PC-3 (cell line): ENCODE measurements around the gene PHKB. TPM values are rescaled to one million over a fixed set of nuclear protein-coding genes. Genes with fewer than 3 reads are reported as not detected.

Experiments used
- ATAC-seq: fragments of 200-7000 bp; cut with Tn5 transposase; 2 replicates; pipeline ENCODE4 v1.9.1; 2020; ENCODE audit warnings: mild to moderate bottlenecking, moderate library complexity
- BruUV-seq: library from RNA; stranded (reverse); fragments of 400-500 nt; replicated peaks from 2 replicates; lab custom pipeline; 2021; lab: Mats Ljungman, UMichigan
- CTCF ChIA-PET: fragments of 300-600 bp; sonication (Branson Sonifier 250); formaldehyde crosslinking; loops from one replicate; lab custom pipeline; 2022; ENCODE audit warnings: antibody characterized with exemption; lab: Charles Lee
- POLR2A ChIA-PET: fragments of 300-600 bp; sonication (Branson Sonifier 250); formaldehyde crosslinking; loops from one replicate; lab custom pipeline; 2022; ENCODE audit warnings: antibody characterized with exemption; ENCODE audit not compliant: unreplicated experiment; lab: Charles Lee
- DNase-seq: peaks from one replicate; pipeline ENCODE4 v3.0.0-alpha.2; 2015
- H2AFZ ChIP-seq: fragments of 300-600 bp; sonication (generic); 2 replicates; pipeline ENCODE4 v1.6.0; 2016; ENCODE audit warnings: antibody characterized with exemption, low read length
- H3F3A ChIP-seq: fragments of 300-600 bp; sonication (generic); one replicate; pipeline ENCODE4 v1.6.0; 2017; ENCODE audit warnings: antibody characterized with exemption, low read length, control low read depth, mild to moderate bottlenecking; ENCODE audit not compliant: unreplicated experiment
- H3K27ac ChIP-seq: fragments of 300-600 bp; sonication (generic); 2 replicates; pipeline ENCODE4 v1.5.1; 2016; ENCODE audit warnings: mild to moderate bottlenecking, low read length
- H3K27me3 ChIP-seq: fragments of 300-600 bp; sonication (generic); 2 replicates; pipeline ENCODE4 v1.6.1; 2016; ENCODE audit warnings: low read length, mixed read lengths
- H3K36me3 ChIP-seq: fragments of 300-600 bp; sonication (generic); 2 replicates; pipeline ENCODE4 v1.6.1; 2016; ENCODE audit warnings: low read depth, mixed run types, low read length, mixed read lengths
- H3K4me1 ChIP-seq: fragments of 300-600 bp; sonication (generic); 2 replicates; pipeline ENCODE4 v1.5.1; 2016; ENCODE audit warnings: low read length; ENCODE audit not compliant: insufficient read depth
- H3K4me2 ChIP-seq: fragments of 300-600 bp; sonication (generic); 2 replicates; pipeline ENCODE4 v1.6.0; 2016; ENCODE audit warnings: low read length
- H3K4me3 ChIP-seq: fragments of 300-600 bp; sonication (generic); 2 replicates; pipeline ENCODE4 v1.5.1; 2016; ENCODE audit warnings: mild to moderate bottlenecking, low read length, mixed read lengths
- H3K79me2 ChIP-seq: fragments of 300-600 bp; sonication (generic); 2 replicates; pipeline ENCODE4 v1.6.1; 2017; ENCODE audit warnings: low read length, mixed read lengths
- H3K9ac ChIP-seq: fragments of 300-600 bp; sonication (generic); 2 replicates; pipeline ENCODE4 v1.6.0; 2016; ENCODE audit warnings: mild to moderate bottlenecking, low read length
- H3K9me2 ChIP-seq: fragments of 300-600 bp; sonication (generic); replicated peaks from 2 replicates; pipeline ENCODE4 v1.6.1; 2016; ENCODE audit warnings: mixed run types, low read length, mixed read lengths
- H3K9me3 ChIP-seq: fragments of 300-600 bp; sonication (generic); 2 replicates; pipeline ENCODE4 v1.6.1; 2016; ENCODE audit warnings: low read length, mixed read lengths
- H4K20me1 ChIP-seq: fragments of 300-600 bp; sonication (generic); 2 replicates; pipeline ENCODE4 v1.6.1; 2016; ENCODE audit warnings: low read length, mixed read lengths
- CTCF ChIP-seq: fragments of 300-600 bp; sonication (generic); conservative IDR thresholded peaks from 2 replicates; pipeline ENCODE4 v1.5.1; 2017; ENCODE audit warnings: antibody characterized with exemption, low read depth, mild to moderate bottlenecking, low read length
- EZH2 ChIP-seq: fragments of 300-600 bp; sonication (generic); IDR thresholded peaks from one replicate; pipeline ENCODE4 v1.6.1; 2017; ENCODE audit warnings: antibody characterized with exemption, mild to moderate bottlenecking, low read length; ENCODE audit not compliant: unreplicated experiment
- EZH2phosphoT487 ChIP-seq: fragments of 300-600 bp; sonication (generic); IDR thresholded peaks from 2 replicates; pipeline ENCODE4 v1.6.1; 2018; ENCODE audit warnings: mild to moderate bottlenecking, antibody characterized with exemption, low read length, borderline replicate concordance
- intact Hi-C: fragments of 100-400 bp; cut with micrococcal nuclease; formaldehyde crosslinking; loops from 2 replicates; pipeline ENCODE4 v1.9.0; 2023
- total RNA-seq: library from RNA; depleted of rRNA; stranded (reverse); fragments of >200 nt; gene quantifications from 2 replicates; pipeline ENCODE4 v1.2.3, GENCODE V29; 2014

The PHKB gene
- total RNA-seq, 1 experiment from 2014 or later: 31.8 TPM

GRCh38 chr16:47700857-47701587, 239.9 kb downstream of the PHKB start:
- no peak overlapping the region for H3K27ac ChIP-seq
- ChIA-PET CTCF (no interaction called here), POLR2A (no interaction called here)
- no peaks in the 10 kb centered on the region for H3K27me3 ChIP-seq
- no peaks in the 10 kb centered on the region; the same call in 1 of the 2 replicates for H3K36me3 ChIP-seq
- no peaks in the 10 kb centered on the region for H3K4me1 ChIP-seq
- H3K79me2 ChIP-seq: no peaks in the 10 kb centered on the region
- no TSS peak for BruUV-seq
- no peaks in the 10 kb centered on the region for H3K9me3 ChIP-seq
- no peak overlapping the region for H3K4me3 ChIP-seq
- H3F3A ChIP-seq: no peaks in the 10 kb centered on the region
- intact Hi-C loops: no loop called here
- H3K4me2 ChIP-seq: no peak overlapping the region
- H3K9me2 ChIP-seq: no peaks in the 10 kb centered on the region
- H3K9ac ChIP-seq: no peak overlapping the region
- ATAC-seq (no peak), DNase-seq (no peak)
- H2AFZ ChIP-seq: no peak overlapping the region
- TF ChIP-seq CTCF (no peak), EZH2 (no peak), EZH2phosphoT487 (no peak)
- H4K20me1 ChIP-seq: no peaks in the 10 kb centered on the region

GRCh38 chr16:47705266-47705665, 244.1 kb downstream of the PHKB start:
- no peaks in the 10 kb centered on the region for H3K27me3 ChIP-seq
- no peak overlapping the region for H2AFZ ChIP-seq
- intact Hi-C loops: no loop called here
- H3K9me2 ChIP-seq: no peaks in the 10 kb centered on the region
- H4K20me1 ChIP-seq: no peaks in the 10 kb centered on the region
- ATAC-seq: no peak
- H3K4me3 ChIP-seq: no peak overlapping the region
- no peak overlapping the region for H3K9ac ChIP-seq
- POLR2A ChIA-PET: no interaction called here
- H3K79me2 ChIP-seq: no peaks in the 10 kb centered on the region
- H3K4me2 ChIP-seq: no peak overlapping the region
- H3F3A ChIP-seq: no peaks in the 10 kb centered on the region
- no peak for TF ChIP-seq EZH2
- TF ChIP-seq CTCF: no peak
- no peak for TF ChIP-seq EZH2phosphoT487
- no peaks in the 10 kb centered on the region for H3K9me3 ChIP-seq
- no peaks in the 10 kb centered on the region for H3K36me3 ChIP-seq
- CTCF ChIA-PET: no interaction called here
- no TSS peak for BruUV-seq
- no peak for DNase-seq
- no peak overlapping the region for H3K27ac ChIP-seq
- H3K4me1 ChIP-seq: no peaks in the 10 kb centered on the region

- Histone ChIP-seq H3F3A (no peaks in the 10 kb centered on the region), H3K9me2 (no peaks in the 10 kb centered on the region), H4K20me1 (no peaks in the 10 kb centered on the region), H3K9ac (no peak overlapping the region), H3K4me3 (no peak overlapping the region), H3K36me3 (no peaks in the 10 kb centered on the region), H3K4me1 (peaks cover 24% of the 10 kb centered on the region), H3K27me3 (no peaks in the 10 kb centered on the region), H3K79me2 (no peaks in the 10 kb centered on the region), H3K4me2 (no peak overlapping the region), H3K27ac (peak overlapping the region; percentile 81; the same call in 1 of the 2 replicates), H2AFZ (no peak overlapping the region), H3K9me3 (no peaks in the 10 kb centered on the region)
- DNase-seq (no peak), ATAC-seq (no peak)
- ChIA-PET POLR2A (no interaction called here), CTCF (no interaction called here)
- intact Hi-C loops: no loop called here
- no TSS peak for BruUV-seq
- no peak for TF ChIP-seq CTCF
- TF ChIP-seq EZH2: no peak
- no peak for TF ChIP-seq EZH2phosphoT487
Observed at GRCh38 chr16:47711809-47712208, 250.7 kb downstream of the PHKB start.
